WTC11 (cell line): ENCODE results near the gene HOXD8.

Experiments used
- AFF4 ChIP-seq: sonication (generic); formaldehyde crosslinking; IDR thresholded peaks from 2 replicates; pipeline ENCODE4 v1.8.1; 2023; ENCODE audit warnings: mild to moderate bottlenecking, missing genetic modification reagents, borderline replicate concordance
- CTCF ChIP-seq: fragments of 200-600 bp; IDR thresholded peaks from 2 replicates; pipeline ENCODE4 v1.8.0; 2022; ENCODE audit warnings: antibody characterized with exemption
- TF ChIP-seq, protein P1 (sequence below): sonication (generic); formaldehyde crosslinking; conservative IDR thresholded peaks from 2 replicates; pipeline ENCODE4 v1.8.1; 2022; ENCODE audit warnings: mild to moderate bottlenecking, missing genetic modification reagents
- TF ChIP-seq, protein P2 (sequence below): sonication (generic); formaldehyde crosslinking; IDR thresholded peaks from 2 replicates; pipeline ENCODE4 v1.8.0; 2022; ENCODE audit warnings: mild to moderate bottlenecking, missing genetic modification reagents

DNA sequence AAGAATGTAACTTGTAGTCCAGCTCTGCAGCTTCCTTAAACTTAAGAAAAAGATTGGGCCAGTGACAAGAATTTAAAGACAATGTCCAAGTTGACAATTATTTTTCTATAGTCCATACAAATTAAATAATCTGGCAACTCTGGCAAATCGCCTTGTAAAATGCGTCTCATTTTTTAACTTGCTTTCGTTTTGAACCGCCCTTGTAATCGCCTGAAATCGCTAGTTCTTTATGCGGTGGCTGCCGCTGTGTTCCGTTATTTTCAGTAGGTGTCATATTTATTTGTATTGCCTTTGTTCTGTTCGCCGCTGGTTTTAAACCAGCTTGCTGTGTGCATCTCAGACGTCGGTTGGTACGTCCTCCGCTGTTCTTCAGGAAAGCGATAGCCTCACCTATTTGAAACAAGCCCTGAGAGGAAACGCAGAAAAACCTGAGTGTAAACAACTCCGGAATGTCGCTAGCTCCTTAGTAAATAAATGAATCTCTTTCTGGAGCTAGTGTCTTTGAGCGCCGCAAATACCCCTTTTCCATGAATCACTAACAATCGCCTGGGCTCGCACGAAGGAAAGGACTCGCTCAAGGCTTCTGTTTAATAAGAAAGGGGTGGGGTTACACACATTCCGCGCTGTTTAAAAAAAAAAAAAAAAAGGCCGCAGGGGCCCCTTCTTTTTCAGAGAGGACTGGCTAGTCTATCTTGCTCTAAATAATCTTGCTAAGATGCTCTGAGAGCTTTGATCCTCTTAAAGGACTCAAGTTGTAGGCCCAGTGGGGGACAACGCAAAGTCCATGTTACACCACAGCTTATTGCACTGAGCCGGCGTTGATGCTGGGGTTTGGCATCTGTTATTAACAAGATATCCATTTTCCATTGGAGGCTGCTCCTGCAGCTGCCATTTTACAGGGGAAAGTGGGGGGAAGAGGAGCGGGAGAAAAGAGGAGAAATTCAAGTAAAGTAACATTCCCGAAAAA is 3.0 kb downstream of the HOXD8 start:
- no peak for TF ChIP-seq CTCF
- no peak for TF ChIP-seq AFF4
- TF ChIP-seq, protein P1, sequence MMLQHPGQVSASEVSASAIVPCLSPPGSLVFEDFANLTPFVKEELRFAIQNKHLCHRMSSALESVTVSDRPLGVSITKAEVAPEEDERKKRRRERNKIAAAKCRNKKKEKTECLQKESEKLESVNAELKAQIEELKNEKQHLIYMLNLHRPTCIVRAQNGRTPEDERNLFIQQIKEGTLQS (CRISPR knock-in tag): no peak
- TF ChIP-seq, protein P2, sequence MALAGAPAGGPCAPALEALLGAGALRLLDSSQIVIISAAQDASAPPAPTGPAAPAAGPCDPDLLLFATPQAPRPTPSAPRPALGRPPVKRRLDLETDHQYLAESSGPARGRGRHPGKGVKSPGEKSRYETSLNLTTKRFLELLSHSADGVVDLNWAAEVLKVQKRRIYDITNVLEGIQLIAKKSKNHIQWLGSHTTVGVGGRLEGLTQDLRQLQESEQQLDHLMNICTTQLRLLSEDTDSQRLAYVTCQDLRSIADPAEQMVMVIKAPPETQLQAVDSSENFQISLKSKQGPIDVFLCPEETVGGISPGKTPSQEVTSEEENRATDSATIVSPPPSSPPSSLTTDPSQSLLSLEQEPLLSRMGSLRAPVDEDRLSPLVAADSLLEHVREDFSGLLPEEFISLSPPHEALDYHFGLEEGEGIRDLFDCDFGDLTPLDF (CRISPR knock-in tag): no peak
